HEK293T (cell line): ENCODE measurements around the gene S100A6.

Experiments used
- CTCF ChIA-PET: fragments of 350-600 bp; formaldehyde crosslinking; extraction: SDS; loops from one replicate; lab custom pipeline; 2021; ENCODE audit warnings: antibody characterized with exemption, inconsistent platforms; lab: Yijun Ruan, JAX
- POLR2A ChIA-PET: fragments of 350-600 bp; formaldehyde crosslinking; extraction: SDS; loops from one replicate; lab custom pipeline; 2020; ENCODE audit warnings: antibody characterized with exemption, inconsistent platforms; lab: Yijun Ruan, JAX
- DNase-seq: peaks from one replicate; pipeline ENCODE4 v3.0.0; 2012; ENCODE audit warnings: mixed read lengths; ENCODE audit errors: extremely low spot score
- ARNT ChIP-seq: fragments of 450-650 bp; IDR thresholded peaks from 2 replicates; pipeline ENCODE4 v1.6.1; 2017; ENCODE audit warnings: mild to moderate bottlenecking
- BHLHE40 ChIP-seq: fragments of 450-650 bp; IDR thresholded peaks from 2 replicates; pipeline ENCODE4 v1.6.1; 2016; ENCODE audit warnings: mild to moderate bottlenecking, moderate library complexity, borderline replicate concordance
- CTBP1 ChIP-seq: fragments of 450-650 bp; IDR thresholded peaks from 2 replicates; pipeline ENCODE4 v1.6.1; 2016; ENCODE audit warnings: borderline replicate concordance
- ELF4 ChIP-seq: fragments of 450-650 bp; IDR thresholded peaks from 2 replicates; pipeline ENCODE4 v1.6.1; 2017; ENCODE audit warnings: antibody characterized with exemption
- FOXA1 ChIP-seq: fragments of 450-650 bp; IDR thresholded peaks from 2 replicates; pipeline ENCODE4 v1.6.1; 2016; ENCODE audit warnings: mild to moderate bottlenecking
- FOXK2 ChIP-seq: fragments of 450-650 bp; IDR thresholded peaks from 2 replicates; pipeline ENCODE4 v1.6.1; 2016; ENCODE audit warnings: mild to moderate bottlenecking
- FOXM1 ChIP-seq: fragments of 450-650 bp; IDR thresholded peaks from 2 replicates; pipeline ENCODE4 v1.6.1; 2017; ENCODE audit warnings: mild to moderate bottlenecking, borderline replicate concordance
- HDGF ChIP-seq: fragments of 450-650 bp; IDR thresholded peaks from 2 replicates; pipeline ENCODE4 v1.6.1; 2017; ENCODE audit warnings: antibody characterized with exemption, borderline replicate concordance
- L3MBTL2 ChIP-seq: fragments of 450-650 bp; conservative IDR thresholded peaks from 2 replicates; pipeline ENCODE4 v1.6.1; 2016; ENCODE audit warnings: mild to moderate bottlenecking
- LEF1 ChIP-seq: fragments of 450-650 bp; IDR thresholded peaks from 2 replicates; pipeline ENCODE4 v1.6.1; 2017; ENCODE audit warnings: mild to moderate bottlenecking, borderline replicate concordance
- NFRKB ChIP-seq: fragments of 450-650 bp; IDR thresholded peaks from 2 replicates; pipeline ENCODE4 v1.6.1; 2016; ENCODE audit warnings: mild to moderate bottlenecking, moderate library complexity
- SP1 ChIP-seq: fragments of 450-650 bp; IDR thresholded peaks from 2 replicates; pipeline ENCODE4 v1.6.1; 2017
- SUZ12 ChIP-seq: fragments of 450-650 bp; IDR thresholded peaks from 2 replicates; pipeline ENCODE4 v1.6.1; 2016; ENCODE audit warnings: mild to moderate bottlenecking
- TARDBP ChIP-seq: fragments of 450-650 bp; IDR thresholded peaks from 2 replicates; pipeline ENCODE4 v1.6.1; 2016
- ZNF384 ChIP-seq: fragments of 450-650 bp; IDR thresholded peaks from 2 replicates; pipeline ENCODE4 v1.6.1; 2016
- TF ChIP-seq, protein P1 (sequence below): fragments of 450-650 bp; IDR thresholded peaks from 2 replicates; pipeline ENCODE4 v1.6.1; 2016

S100A6 gene

DNA sequence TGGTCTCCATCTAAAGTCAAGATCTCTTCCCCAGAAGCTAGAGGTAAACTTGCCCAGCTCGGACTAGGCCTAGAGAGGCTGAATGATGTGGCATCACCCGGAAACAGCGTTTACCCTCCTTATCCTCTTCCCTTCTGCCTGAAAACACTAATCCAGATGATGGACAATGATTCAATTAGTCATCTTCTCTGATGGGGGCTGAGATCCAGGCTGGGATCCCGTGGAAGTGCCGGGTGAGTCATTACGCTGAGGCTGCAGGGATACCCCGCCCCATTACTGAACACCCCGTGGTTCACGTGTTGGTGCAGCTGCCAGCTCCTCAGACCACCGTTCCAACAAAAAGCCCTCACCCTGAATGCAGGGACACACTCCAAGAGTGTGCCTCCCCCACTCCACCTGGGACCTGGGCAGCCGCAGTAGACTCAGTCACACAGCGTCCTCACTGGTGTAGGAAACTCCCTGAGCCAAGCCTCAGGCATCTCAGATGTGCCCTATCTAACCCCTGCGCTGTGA is 2.0 kb downstream of the S100A6 start:
- POLR2A ChIA-PET: interaction anchor here (1.7 to 3.7 kb wide), 5 partner anchors 10 to 100 kb away, joined by 6 to 23 read pairs (median 8); partner anchors contain the start of genes CHTOP and S100A13
- TF ChIP-seq NFRKB (no peak), L3MBTL2 (no peak), CTBP1 (no peak), TARDBP (no peak), SUZ12 (no peak), SP1 (no peak), FOXK2 (no peak), HDGF (no peak), ELF4 (no peak), BHLHE40 (no peak), ZNF384 (no peak), ARNT (no peak), LEF1 (no peak), FOXA1 (no peak), FOXM1 (no peak)
- TF ChIP-seq, protein P1, sequence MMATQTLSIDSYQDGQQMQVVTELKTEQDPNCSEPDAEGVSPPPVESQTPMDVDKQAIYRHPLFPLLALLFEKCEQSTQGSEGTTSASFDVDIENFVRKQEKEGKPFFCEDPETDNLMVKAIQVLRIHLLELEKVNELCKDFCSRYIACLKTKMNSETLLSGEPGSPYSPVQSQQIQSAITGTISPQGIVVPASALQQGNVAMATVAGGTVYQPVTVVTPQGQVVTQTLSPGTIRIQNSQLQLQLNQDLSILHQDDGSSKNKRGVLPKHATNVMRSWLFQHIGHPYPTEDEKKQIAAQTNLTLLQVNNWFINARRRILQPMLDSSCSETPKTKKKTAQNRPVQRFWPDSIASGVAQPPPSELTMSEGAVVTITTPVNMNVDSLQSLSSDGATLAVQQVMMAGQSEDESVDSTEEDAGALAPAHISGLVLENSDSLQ: no peak
- CTCF ChIA-PET: interaction anchor here (0.5 to 4.5 kb wide), 13 partner anchors 10 to 94 kb away, joined by 3 to 60 read pairs (median 6); partner anchors contain the start of genes S100A1 and S100A13
- no peak for DNase-seq

DNA sequence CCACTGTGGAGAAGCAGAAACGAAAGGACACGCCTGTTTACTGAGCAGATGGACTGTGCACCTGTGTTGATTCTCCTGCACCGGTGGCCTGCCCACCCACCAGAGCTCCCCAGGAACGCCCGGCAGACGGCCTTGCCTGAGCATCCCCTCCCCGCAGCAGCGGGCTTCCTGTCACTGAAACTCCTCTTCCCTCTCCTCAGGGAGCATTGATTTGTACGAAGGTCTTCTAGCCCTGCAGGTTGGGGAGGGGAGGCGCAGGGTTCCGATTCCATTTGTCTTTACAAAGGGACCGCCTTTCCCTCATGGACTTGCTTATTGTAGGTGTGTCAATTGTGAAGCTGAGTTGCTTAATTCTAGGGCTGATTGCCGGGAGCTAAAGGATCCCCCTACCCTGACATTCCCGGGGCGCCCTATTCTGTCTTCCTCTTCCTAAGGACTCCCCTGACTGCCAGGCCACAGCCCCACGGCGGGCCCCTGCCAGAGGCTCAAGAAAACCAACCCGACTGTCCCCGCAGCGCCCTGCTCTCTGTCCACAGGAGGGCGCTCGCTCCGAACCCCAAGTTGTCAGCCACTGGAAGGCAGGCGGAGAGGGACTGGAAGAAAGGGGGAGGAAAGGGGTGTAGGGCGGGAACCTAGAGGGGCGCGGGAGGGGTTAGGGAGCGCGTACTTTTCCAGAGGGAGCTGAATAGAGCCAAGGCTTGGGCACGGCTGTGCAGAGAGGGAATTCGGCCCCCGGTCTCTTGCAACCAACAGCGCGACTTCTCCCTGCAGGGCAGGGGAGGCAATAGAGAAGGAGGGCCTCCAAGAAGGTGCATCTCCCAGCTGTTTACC is 2.8 kb downstream of the S100A6 start:
- ChIA-PET POLR2A (interaction anchor here (1.2 to 3.7 kb wide), 8 partner anchors 11 to 101 kb away, joined by 3 to 23 read pairs (median 8); partner anchors contain the start of genes CHTOP and S100A13), CTCF (interaction anchor here (0.5 to 4.5 kb wide), 21 partner anchors 11 to 523 kb away, joined by 3 to 60 read pairs (median 5); partner anchors contain the start of genes S100A1, S100A13 and S100A2)
- TF ChIP-seq, protein P1: no peak
- TF ChIP-seq BHLHE40 (no peak), SP1 (no peak), L3MBTL2 (no peak), ELF4 (no peak), SUZ12 (no peak), TARDBP (no peak), LEF1 (no peak), FOXM1 (no peak), HDGF (no peak), FOXK2 (no peak), ARNT (no peak), FOXA1 (no peak)
- DNase-seq: peak; percentile 72

DNA sequence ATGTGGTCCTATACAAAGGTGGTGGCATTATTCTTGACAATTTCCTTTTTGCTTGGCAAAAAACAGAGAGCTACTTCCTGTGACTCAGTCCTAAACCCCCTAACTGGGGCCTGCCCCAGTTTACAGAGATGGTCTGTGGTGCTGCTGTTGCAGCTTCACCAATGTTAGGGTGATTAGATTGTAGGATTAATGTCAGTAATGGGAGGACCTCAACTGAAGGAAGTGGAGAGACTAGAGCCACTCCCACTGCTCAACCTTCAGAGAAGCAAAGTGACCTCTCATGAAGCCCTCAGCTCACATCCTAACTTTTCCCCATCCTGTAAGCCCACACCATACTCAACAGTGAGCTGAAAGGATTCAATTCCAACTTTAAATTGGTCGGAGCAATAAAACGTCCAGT is 3.6 kb downstream of the S100A6 start:
- CTCF ChIA-PET: interaction anchor here (0.9 to 4.5 kb wide), 11 partner anchors 11 to 95 kb away, joined by 3 to 60 read pairs (median 6); partner anchors contain the start of genes S100A1, S100A13 and S100A2
- POLR2A ChIA-PET: interaction anchor here (0.6 to 3.7 kb wide), 7 partner anchors 12 to 445 kb away, joined by 3 to 23 read pairs (median 8); partner anchors contain the start of genes CHTOP, JTB and S100A13
- no peak for DNase-seq
- TF ChIP-seq ZNF384 (no peak), BHLHE40 (no peak), LEF1 (no peak), HDGF (no peak), FOXM1 (no peak), FOXK2 (no peak), TARDBP (no peak), SP1 (no peak), CTBP1 (no peak), ARNT (no peak), L3MBTL2 (no peak), FOXA1 (no peak)
- TF ChIP-seq, protein P1: no peak

DNA sequence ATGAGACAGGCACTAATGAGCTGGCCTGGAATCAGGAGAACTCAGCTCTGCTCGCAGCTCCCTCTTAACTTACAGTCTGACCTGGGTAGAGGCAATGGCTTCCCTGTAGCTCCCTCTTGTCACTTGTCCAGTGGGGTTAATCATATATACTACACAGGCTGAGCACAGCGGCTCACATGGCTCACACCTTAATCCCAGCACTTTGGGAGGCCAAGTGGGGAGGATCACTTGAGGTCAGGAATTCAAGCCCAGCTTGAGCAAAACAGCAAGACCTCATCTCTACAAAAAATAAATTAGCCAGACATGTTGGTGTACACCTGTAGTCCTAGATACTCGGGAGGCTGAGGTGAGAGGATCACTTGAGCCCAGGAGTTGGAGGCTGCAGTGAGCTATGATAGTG is 4.2 kb downstream of the S100A6 start:
- POLR2A ChIA-PET: interaction anchor here (0.6 to 3.7 kb wide), 6 partner anchors 35 to 446 kb away, joined by 3 to 23 read pairs (median 8); partner anchors contain the start of genes CHTOP, JTB and S100A13
- no peak for DNase-seq
- no peak for TF ChIP-seq BHLHE40
- TF ChIP-seq CTBP1: no peak
- TF ChIP-seq ELF4: no peak
- TF ChIP-seq LEF1: no peak
- TF ChIP-seq FOXM1: no peak
- no peak for TF ChIP-seq TARDBP
- TF ChIP-seq NFRKB: no peak
- no peak for TF ChIP-seq L3MBTL2
- TF ChIP-seq, protein P1: no peak
- no peak for TF ChIP-seq FOXA1
- TF ChIP-seq ARNT: no peak
- CTCF ChIA-PET: interaction anchor here (0.9 to 4.5 kb wide), 5 partner anchors 10 to 46 kb away, joined by 4 to 60 read pairs (median 12); partner anchors contain the start of gene S100A2
